GM21526 (cell line): Measurements from ENCODE around the gene DSTYK.
A peak's percentile ranks its signal among the peaks of the same experiment; 100 is the strongest.
"Not testable (repeated sequence)": the region's sequence is repeated elsewhere in the genome, so short reads cannot be mapped to it uniquely, and the experiment has no call there.

ENCODE experiments used
- ATAC-seq: cut with Tn5 transposase; IDR thresholded peaks from one replicate; pipeline ENCODE4 v1.9.1; 2021; ENCODE audit warnings: moderate library complexity; ENCODE audit not compliant: unreplicated experiment, low FRiP score

Gene DSTYK

DNA sequence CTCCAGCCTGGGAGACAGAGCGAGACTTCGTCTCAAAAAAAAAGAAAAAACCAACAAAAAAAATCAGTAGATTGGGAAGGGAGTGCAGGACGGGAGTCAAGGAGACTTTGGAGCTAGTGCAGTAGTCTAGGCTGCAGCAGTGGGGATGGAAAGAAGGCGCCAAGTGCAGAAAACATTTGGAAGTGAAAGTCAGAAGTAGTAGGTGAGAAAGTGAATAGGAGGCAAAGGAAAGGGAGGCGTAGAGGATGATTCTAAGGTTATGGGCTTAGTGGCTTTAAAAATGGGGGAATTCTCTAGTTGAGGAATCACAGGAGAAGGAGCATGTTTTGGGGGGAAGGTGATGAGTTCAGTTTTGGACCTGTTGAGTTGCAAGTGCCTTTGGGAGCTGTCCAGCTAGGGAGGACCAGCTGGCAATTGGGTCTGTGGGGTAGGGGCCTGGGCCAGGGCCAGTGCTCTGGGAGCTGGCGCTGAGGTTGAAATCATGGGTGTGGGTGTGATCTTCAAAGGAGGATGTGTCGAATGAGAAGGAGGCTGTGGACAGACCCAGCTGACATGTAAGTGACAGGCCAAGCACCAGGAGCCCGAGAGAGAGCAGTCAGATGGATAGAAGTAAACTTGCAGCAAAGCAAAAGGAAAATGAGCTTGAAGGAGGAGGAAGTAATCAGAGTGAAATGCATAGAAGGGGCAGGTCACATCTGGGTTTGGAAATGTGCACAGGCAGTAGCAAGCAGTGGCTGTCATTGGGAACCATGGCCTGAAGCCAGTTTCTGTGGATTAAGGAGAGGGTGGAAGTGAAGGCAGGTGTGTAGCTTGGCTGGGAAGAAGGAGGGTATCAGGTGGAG lies 32.1 kb upstream of the DSTYK start:
- no peak for ATAC-seq

DNA sequence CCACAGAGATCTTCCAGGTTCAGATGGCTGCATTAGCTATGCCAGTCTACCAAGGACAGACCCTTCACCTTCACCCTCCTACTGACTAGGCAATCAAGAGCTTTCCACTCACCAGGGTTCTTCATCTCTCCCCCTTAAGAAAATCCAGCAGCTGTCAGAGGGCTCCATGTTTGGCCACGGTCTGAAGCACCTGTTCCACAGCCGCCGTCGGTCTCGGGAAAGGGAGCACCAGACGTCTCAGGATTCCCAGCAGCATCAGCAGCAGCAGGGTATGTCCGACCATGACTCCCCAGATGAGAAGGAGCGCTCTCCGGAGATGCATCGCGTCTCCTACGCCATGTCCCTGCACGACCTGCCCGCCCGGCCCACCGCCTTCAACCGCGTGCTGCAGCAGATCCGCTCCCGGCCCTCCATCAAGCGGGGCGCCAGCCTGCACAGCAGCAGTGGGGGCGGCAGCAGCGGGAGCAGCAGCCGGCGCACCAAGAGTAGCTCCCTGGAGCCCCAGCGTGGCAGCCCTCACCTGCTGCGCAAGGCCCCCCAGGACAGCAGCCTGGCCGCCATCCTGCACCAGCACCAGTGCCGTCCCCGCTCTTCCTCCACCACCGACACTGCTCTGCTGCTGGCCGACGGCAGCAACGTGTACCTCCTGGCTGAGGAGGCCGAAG lies 30.0 kb upstream of the DSTYK start:
- no peak for ATAC-seq

DNA sequence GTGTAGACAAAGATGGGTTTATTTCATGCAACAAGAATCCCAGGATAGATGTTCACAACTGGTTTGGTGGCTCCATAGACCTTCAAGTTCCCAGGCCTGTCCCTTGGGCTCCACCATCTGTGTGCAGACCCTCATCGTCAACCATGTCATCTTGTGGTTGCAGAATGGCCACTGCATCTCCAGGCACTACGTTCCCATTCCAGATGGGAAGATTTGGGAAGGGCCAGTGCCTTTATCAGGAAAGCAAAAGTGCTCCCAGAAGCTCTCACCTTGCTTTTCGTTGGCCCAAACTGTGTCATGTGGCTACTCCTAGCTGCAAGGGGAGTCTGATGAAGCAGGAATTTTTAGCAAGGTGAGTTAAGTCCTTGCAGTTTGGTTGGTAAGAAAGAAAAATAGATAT lies 29.1 kb upstream of the DSTYK start:
- ATAC-seq, result no peak

DNA sequence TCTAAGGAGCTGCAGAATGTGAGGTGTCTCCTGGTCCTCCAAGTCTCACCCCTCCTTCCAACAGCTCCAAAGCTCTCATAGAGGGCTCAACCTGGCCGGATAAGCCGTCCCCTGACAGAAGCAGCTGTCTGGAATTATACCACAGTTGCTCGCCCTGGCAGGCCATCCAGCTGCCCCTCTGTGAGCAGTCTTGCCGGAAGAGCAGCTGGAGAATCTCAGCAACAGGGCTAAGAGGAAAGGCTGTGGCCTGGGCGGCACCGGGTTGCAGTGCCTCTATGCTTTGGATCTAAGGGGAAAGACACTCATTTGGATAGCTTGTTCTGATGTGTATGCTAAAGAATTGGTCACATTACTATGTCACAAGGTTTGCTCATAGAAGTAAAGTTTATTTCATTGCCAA lies 28.6 kb upstream of the DSTYK start:
- no peak for ATAC-seq

DNA sequence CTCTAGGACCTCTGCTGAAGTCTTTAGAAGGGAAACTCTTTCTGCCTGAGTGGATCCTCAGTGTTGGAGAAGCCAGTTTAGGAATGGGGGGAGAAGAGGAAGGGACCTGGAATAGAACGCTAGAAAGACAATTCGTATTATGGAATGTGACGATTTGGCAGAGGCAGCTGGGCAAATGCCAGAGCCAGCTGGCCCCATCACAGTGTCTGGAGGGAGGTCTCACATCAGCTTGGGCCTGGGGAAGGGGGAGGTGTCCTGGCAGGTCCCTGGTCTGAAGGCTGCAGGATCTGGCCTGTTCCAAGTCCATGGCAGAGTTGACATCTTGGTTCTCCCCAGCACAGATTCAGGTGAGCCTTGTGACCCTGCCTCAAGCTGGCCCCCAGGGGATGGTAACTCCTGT lies 27.6 kb upstream of the DSTYK start:
- ATAC-seq, result no peak

DNA sequence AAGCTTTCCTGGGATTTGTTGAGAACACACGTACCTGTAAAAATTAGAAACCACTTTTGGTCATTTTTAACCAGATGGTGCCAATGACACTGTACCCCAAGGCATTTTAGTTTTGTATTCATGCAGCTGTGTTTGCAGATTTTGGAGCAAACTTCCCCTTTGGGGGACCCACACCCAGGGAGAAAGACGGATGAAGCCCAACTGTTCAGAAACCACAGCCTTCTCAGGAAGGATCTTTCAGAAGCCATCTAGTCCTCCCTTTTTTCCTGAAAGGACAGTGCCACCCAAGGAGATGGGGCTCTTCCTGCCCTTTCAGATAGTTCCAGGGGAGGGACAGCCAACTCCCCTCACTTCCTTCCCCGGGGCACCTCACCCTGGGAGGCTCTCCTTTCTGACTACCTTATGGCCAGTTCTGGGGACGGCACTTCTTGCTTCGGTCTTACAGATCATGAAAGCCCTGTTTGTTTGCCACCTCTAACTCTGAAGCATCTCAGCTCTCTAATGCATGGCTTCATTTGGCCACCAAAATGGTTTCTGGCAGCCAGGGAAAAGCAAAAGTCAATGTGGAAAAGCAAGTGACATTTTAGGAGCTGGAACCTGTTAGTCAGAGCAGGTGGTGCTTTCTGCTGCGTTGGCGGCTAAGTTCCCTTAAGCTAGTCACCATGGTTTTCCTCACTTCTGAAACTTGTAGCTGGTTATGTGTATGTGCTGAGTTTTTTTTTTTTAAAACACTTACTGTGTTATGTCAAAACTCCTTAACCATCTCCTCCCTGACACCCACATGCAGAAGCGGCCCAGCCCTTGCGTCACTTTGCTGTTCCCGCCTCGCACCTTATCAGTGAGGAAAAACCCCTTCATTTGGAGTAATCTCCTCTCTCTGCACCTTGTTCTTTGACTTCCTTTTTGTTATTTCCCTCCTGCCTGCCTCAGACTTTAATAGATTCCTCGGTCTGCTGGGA lies 26.3 kb upstream of the DSTYK start:
- ATAC-seq, result no peak

DNA sequence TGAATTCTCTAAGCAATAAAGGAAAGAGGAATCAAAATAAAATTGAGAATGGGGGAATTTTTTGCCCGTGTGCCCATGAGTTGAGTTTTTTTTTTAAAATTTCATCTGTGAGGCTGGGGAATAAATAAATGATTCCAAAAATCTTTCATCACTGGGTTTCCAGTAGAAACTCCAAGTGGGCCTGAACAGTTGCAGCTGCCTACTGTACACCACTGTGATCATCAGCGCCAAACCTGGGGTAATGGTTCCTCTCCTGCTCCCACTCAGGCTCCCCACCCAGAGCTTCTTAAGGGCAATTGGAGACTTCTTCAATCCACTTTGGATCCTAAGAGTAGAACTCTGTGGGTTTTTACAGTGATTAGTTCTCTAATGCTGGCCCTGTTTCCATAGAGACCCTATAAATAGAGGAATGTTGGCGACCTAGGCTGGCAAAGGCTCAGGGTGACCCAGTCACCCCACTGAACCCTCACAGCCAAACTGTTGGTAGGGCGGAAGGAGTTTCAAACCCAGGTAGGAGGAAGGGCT lies 25.5 kb upstream of the DSTYK start:
- ATAC-seq, result no peak

DNA sequence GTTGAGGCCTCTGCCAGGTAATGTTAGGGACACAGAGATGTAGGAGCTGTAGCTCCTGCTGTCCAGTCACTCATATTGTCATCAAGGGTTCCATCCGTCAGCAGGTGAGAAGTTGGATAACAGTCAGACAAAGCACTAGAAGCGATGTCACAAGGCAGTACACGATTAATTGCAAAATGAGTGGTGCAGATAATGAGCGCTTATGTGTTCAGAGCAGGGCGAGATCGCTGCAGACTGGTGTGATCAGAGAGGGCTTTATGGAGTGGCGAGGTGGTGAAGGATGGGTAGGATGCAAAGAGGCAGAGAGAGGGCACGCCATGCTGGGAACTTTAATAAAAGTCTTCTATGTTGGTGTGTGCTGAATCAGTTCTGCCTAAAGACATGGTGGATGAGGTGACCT lies 25.0 kb upstream of the DSTYK start:
- ATAC-seq, result no peak

DNA sequence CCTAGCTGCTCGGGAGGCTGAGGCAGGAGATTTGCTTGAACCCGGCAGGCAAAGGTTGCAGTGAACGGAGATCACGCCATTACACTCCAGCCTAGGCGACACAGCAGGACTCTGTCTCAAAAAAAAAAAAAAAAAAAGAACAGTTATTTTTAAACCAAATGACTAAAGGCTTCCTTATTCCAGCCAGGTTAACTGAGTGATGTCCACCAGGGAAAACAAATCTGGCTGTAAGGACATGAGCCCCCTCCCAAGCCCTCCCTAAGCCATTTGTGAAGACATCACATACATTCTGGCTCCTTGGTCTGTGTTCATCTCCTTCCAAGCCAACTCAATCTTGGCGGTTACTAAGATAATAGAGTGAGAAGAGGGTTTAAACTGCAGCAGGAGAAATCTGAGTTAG lies 24.4 kb upstream of the DSTYK start:
- ATAC-seq, result no peak

DNA sequence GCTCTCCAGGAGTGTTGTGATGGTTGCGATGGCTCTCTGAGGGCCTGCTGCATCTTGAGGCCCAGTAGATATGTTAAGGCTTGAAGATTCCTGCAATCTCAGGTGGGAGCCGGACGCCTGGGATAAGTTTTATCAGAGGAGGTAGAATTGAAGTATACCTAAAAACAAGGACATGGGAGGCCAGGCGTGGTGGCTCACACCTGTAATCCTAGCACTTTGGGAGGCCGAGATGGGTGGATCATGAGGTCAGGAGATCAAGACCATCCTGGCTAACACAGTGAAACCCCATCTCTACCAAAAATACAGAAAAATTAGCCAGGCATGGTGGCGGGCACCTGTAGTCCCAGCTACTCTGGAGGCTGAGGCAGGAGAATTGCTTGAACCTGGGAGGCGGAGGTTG lies 22.5 kb upstream of the DSTYK start:
- ATAC-seq, result not testable (repeated sequence)

DNA sequence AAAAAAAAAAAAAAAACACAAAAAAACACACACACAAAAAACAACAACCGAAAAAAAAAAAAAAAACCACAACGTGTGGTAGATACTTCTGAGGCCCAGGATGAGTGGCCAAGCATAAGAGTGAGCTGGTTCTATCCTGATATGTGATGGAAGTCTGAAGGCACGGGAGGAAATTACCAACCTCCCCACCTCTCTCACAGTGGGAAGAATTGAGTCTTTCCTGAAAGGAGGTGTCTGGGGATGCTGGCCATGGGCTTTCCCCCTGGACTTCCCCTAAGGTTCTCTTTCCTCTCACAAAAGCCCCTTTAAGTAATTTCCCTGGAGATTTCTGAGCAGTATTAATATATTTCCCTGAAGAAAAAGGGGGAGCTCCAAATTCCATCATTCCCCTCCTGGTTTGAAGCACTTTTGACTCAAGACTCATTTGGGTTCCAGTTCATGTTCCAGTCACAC lies 21.5 kb upstream of the DSTYK start:
- ATAC-seq, result no peak

DNA sequence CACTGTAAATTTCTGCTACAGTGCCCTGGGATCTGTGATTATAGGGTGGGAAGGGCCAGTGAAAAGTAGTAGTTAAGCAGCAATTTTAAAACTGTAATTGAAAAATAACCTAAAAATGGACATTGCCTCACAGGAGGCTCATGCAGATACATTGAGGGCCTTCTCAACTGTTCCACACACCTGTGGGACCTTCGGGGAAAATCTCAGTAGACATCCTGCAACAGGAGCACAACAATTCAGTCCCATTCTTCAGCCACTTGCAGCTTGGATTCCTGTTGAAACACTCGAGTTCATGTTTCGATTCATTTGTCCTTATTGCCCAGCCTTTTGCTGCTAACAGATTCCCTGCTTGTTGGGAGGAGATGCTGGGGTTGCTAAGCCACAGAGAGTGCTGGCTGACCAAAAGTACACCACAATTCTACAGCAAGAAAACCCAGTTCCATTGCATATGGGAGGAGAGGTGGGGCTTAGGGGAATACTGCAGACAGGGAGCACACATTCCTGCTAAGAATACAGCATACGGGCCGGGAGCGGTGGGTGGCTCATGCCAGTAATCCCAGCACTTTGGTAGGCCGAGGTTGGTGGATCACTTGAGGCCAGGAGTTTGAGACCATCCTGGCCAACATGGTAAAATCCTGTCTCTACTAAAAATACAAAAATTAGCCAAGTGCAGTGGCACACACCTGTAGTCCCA lies 20.8 kb upstream of the DSTYK start:
- ATAC-seq, result no peak

DNA sequence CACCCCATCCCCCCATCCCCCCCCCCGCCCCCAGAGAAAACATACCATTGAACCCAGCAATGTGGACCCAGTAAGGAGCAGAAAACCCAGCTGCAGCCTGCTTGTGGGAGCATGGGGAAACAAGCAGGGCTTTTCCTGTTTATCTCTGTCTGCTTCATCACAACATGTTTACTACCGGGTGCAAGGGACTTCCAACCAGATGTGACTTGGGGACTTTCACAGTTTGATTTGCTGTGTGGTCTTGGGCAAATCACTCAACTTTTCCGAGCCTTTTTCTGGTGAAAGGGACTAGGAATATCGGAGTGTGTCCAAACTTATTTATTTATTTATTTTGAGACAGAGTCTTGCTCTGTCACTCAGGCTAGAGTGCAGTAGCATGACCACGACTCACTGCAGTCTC lies 19.5 kb upstream of the DSTYK start:
- ATAC-seq, result no peak

DNA sequence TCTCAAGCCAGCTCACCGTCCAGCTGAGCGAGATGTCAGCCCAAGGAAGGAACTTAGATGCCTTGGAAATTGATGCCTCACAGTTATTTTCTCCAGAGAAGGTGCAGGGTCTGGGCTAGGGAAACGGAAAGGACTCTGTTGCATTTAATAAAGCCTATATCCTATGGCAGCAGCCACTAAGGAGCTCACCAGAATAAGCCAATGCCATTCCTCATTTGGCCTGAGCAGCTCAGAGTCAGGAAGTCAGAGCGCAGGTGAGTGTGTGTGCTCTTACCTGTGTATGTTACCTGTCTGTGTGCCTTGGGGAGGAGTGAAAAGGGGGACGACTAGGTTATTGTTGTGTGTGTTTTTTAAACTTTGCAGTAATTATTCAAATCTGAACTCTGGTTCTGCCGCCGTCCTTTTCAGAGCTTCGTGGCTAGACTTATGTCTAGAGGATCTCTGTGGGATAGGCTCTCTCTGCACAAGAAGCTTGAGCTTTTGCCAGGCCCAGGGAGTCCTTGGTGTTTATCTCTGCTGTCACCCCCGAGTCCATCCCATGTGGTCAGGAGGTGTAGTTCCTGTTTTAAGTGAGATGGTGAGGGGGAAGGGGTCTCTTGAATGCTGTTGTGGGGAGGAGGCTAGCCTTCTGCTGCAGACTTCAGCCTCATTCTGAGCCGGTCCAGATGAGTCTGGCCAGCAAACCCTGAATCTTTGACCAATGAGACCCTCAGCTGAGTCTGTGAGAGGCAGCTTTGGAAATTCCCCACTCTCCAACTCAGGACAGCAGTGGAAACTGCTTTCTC lies 18.6 kb upstream of the DSTYK start:
- no peak for ATAC-seq

DNA sequence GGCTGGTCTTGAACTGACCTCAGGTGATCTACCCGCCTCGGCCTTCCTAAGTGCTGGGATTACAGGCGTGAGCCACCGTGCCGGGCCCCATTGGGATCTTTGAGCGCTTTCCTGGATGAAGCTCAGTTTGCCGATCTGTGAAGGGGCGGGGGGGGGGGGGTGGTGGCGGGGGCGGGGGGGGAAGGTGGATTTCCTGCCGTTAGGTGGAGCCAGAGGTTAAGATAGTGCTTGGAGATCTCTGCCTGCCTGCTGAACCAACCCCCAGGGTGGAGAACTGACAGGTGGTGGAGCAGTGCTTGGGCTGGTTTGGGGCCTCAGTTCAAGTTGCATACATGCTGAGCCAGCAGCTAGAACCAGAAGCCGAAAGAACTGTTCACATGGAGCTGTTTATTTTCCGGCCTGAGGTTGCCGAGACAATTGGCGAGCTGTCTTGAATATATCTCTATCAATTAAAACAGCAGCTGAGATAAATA lies 17.9 kb upstream of the DSTYK start:
- ATAC-seq, result no peak

DNA sequence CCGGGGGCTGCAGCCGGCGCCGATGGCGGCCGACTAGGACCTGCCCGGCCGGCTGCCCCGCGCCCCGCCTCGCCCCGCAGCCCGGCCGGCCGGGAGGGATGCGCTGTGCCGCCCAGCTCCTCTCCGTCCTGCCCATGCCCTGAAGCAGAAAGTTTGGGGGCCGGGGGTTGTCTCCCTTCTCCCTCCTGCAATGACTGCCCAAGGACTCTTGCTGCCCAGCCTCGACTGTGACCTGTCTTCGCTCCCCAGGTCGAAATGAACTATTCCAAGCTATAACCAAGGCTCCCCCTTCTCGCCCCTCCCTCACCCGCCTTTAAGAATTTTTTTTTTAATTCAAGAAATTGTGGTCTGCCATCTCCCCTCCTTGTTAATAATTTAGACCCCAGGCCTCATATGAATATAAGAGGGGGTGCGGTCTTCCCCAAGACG lies 16.6 kb upstream of the DSTYK start:
- peak; percentile 14 for ATAC-seq

DNA sequence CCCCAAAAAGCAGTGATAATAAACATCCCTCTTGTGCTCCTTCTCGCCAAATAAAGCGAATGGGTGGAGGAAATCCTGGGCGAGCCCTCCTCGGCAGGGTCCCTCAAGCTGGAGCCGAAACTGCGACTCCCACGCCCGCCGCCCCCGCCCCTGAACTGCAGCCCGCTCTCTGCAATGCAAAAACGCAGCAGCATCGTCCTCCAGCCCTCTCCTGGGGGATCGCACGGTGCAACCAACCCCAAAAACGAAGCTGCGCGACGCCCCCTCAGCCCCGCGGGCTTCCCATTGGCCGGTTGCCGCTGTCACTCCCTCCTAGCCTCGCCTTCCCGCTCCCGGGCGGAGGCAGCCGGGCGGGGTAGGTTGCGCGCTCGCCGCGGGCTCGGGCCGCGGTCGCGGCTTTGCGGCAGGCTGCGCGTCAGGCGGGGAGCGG lies 16.1 kb upstream of the DSTYK start, which contains the start of gene TMCC2:
TMCC2 (plus strand) TSS at position 363 of the 430 bp plus-strand sequence. CDS start 619 bp downstream, outside the sequence.
- ATAC-seq, result peak; percentile 82

DNA sequence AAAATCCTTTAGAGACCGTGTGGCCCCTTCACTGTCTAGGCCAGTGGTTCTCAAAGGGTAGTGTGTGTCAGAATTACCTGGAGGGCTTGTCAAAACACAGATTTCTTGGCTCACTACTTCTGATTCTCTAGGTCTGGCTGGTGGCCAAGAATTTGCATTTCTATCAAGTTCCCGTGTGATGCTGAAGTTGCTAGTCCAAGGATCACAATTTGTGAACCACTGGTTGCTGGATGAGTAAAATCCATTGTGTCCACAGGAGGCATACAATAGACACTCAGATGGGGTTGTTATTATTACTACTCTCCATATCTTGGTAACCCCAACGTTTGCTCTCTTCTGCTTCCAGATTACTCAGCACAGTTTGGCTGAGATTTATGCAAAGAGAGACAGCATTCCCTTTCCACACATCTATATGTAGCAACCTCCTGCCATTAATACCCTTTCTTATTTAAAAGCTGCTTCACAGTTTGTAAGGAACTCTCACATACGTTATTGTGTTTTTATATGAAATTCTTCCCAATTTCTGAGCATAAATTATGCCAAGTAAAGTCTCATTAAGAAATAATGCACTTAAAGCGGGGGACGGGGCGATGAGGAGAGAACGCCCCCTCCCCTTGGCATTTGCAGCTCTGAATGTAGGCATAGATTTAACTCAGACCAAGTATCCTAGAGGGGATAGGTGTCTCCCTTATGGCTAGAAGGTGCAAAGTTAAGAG lies 15.5 kb upstream of the DSTYK start:
- ATAC-seq, result no peak
